Measurements from ENCODE around the gene CD9.
"Not testable (repeated sequence)": the region's sequence is repeated elsewhere in the genome, so short reads cannot be mapped to it uniquely, and the experiment has no call there.

Gene CD9, protein sequence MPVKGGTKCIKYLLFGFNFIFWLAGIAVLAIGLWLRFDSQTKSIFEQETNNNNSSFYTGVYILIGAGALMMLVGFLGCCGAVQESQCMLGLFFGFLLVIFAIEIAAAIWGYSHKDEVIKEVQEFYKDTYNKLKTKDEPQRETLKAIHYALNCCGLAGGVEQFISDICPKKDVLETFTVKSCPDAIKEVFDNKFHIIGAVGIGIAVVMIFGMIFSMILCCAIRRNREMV

DNA sequence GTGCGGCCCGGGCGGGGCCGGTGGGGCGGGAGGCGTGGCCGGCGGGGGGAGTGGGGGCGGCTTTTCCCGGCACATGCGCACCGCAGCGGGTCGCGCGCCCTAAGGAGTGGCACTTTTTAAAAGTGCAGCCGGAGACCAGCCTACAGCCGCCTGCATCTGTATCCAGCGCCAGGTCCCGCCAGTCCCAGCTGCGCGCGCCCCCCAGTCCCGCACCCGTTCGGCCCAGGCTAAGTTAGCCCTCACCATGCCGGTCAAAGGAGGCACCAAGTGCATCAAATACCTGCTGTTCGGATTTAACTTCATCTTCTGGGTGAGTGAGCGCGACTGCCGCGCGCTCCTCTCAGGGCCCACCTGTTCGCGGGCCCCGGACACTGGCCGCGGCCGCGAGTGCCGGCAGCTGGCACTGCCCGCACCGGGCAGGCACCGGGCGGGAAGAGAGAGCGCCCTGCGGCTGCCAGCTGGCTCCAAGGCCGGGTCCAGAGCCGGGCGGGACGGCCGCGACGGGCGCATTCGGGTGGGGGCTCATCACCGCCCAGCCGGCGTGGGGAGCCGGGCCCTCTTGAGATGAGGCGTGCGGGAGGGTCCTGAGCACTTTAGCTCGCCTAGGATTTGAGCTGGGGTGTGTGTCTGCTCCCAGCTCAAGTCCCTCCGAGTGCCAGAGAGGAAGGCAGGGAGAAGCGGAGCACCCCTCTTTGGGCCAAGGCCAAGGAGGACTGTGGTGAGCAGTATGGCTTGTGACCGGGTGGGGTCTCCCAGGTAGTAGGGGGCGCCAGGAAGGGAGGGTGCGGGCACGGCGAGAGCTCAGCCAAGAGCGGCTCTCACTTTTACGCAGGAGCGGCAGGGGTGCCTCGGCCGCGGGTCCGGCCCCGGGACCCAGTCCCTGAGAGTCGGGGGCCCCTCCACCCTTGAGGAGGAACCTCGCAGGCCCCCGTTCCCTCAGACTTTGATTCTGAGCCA lies at the start of gene CD9:
Gene CD9 (plus strand): TSS at position 145 of the 957 bp plus-strand sequence. CDS start 100 bp downstream, at position 245.
- TF ChIP-seq, protein P1, sequence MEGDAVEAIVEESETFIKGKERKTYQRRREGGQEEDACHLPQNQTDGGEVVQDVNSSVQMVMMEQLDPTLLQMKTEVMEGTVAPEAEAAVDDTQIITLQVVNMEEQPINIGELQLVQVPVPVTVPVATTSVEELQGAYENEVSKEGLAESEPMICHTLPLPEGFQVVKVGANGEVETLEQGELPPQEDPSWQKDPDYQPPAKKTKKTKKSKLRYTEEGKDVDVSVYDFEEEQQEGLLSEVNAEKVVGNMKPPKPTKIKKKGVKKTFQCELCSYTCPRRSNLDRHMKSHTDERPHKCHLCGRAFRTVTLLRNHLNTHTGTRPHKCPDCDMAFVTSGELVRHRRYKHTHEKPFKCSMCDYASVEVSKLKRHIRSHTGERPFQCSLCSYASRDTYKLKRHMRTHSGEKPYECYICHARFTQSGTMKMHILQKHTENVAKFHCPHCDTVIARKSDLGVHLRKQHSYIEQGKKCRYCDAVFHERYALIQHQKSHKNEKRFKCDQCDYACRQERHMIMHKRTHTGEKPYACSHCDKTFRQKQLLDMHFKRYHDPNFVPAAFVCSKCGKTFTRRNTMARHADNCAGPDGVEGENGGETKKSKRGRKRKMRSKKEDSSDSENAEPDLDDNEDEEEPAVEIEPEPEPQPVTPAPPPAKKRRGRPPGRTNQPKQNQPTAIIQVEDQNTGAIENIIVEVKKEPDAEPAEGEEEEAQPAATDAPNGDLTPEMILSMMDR (IDR thresholded peaks at IDR 0.05; ENCODE audit: insufficient read depth, low read depth, low read length, missing control alignments): no peak
- peak within 1 kb of the TSS; percentile 10 for H3K4me3 ChIP-seq (ENCODE audit: low read depth, low read length)

DNA sequence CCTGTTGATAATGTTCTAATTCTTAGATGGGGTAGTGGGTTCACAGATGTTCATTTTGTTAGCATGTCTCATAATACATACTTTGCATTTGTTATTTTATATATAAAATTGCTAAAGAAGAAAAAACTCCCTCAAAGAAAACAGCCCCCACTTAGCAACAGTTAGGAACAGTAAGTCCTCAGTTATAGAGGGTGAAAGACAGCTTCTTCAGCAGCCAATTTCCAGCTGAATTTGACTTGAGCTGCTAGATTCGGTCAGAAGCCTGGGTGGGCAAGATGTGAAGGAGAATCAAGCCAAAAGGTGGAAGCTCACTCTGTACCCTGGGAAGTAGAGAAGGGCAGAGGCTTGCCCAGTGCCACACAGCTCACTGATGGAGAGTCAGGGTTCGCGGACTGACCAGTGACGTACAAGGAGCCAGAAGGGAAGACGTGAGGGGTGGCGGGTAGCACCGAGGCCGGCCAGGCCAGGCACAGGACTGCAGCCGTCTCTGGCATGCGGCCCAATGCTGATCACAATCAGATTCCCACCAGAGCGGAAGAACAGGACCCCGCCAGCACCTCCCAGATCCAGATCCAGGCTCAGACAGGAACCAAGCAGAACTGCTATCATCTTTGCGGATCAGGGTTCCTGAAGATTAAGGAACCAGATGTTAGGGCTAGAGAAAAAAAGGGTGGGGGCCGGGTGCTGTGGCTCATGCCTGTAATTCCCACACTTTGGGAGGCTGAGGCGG lies 45.3 kb upstream of the CD9 start:
- no peak overlapping the region for H3K4me3 ChIP-seq (ENCODE audit: low read depth, low read length)
- TF ChIP-seq, protein P1 (IDR thresholded peaks at IDR 0.05; ENCODE audit: insufficient read depth, low read depth, low read length, missing control alignments): no peak
- DNase-seq (ENCODE audit: low read depth): no peak

More for the DNA sequence above, at the start of gene CD9:
- no peak for DNase-seq (ENCODE audit: low read depth)

DNA sequence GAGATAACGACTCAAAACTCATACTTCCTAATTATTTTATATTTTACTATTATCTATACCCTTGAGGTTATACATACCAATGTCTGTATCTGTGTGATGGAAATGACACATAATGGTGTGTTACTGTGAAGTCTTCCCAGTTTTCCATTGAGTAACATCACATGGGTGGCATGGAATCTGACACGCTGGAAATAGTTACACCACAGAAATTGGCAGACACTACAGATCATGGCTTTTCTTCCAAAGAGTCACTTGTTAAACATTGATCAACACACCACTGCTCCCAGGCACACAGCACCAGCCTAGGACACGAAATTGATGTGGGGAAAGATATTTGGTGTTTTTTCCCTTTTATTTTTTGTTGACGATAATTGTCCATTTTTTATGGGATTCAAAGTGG lies 42.7 kb upstream of the CD9 start:
- TF ChIP-seq, protein P1 (IDR thresholded peaks at IDR 0.05; ENCODE audit: insufficient read depth, low read depth, low read length, missing control alignments): no peak
- DNase-seq (ENCODE audit: low read depth): no peak
- H3K4me3 ChIP-seq (ENCODE audit: low read depth, low read length): no peak overlapping the region

DNA sequence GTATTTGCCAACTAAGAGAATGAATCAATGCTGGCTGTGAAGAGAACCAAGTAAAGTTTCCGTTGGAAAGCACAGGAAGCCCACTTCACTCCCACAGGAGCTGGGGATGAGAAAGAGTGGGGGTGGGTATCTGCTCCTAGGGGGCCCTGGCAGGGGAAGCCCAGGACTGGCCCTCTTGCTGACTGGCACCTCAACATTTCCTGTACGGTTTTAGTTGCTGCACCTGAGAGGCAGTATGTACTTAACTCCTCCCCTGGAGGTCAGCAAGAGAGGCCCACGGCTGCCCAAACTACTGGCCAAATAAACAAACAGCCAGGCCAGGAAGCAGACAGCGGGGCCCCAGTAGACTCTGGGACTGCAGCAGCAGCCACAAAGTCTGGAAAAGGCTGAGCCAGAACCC lies 41.9 kb upstream of the CD9 start:
- no peak for DNase-seq (ENCODE audit: low read depth)
- TF ChIP-seq, protein P1 (IDR thresholded peaks at IDR 0.05; ENCODE audit: insufficient read depth, low read depth, low read length, missing control alignments): no peak
- H3K4me3 ChIP-seq (ENCODE audit: low read depth, low read length): no peak overlapping the region

DNA sequence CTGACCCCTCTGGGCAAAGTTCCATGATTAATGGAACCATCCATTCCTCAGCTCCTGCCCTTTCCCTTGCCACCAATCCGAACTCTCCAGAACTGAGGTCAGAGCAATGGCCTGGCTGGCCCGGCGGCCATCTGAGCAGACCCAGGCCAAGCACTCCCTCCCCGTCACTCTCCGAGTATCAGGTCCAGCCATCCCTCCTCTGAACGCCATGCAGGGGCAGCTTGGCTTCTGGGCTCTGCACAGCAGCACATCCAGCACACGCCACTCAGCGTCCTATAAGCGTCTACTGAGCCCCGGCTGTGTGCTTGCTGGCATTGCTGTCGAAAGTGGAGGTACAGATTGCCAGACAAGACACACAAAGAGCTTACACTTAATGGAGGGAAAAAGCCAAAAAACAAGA lies 41.5 kb upstream of the CD9 start:
- TF ChIP-seq, protein P1 (IDR thresholded peaks at IDR 0.05; ENCODE audit: insufficient read depth, low read depth, low read length, missing control alignments): no peak
- DNase-seq (ENCODE audit: low read depth): no peak
- no peak overlapping the region for H3K4me3 ChIP-seq (ENCODE audit: low read depth, low read length)

DNA sequence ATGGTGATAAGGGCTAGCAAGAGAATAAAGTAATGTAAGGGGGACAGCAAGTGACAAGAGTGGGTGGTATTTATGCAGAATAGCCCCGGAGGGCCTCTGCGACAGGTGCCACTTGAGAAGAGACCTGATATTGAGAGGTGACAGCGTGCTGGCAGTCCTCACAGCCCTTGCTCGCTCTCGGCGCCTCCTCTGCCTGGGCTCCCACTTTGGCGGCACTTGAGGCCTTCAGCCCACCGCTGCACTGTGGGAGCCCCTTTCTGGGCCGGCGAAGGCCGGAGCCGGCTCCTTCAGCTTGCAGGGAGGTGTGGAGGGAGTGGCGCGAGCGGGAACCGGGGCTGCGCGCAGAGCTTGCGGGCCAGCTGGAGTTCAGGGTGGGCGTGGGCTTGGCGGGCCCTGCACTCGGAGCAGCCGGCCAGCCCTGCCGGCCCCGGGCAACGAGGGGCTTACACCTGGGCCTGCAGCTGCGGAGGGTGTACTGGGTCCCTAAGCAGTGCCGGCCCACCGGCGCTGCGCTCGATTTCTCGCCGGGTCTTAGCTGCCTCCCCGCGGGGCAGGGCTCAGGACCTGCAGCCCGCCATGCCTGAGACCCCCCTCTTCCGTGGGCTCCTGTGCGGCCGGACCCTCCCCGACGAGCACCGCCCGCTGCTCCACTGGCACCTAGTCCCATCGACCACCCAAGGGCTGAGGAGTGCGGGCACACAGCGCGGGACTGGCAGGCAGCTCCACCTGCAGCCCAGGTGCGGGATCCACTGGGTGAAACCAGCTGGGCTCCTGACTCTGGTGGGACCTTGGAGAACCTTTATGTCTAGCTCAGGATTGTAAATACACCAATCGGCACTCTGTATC lies 40.8 kb upstream of the CD9 start:
- not testable (repeated sequence) for DNase-seq (ENCODE audit: low read depth); H3K4me3 ChIP-seq (ENCODE audit: low read depth, low read length)

DNA sequence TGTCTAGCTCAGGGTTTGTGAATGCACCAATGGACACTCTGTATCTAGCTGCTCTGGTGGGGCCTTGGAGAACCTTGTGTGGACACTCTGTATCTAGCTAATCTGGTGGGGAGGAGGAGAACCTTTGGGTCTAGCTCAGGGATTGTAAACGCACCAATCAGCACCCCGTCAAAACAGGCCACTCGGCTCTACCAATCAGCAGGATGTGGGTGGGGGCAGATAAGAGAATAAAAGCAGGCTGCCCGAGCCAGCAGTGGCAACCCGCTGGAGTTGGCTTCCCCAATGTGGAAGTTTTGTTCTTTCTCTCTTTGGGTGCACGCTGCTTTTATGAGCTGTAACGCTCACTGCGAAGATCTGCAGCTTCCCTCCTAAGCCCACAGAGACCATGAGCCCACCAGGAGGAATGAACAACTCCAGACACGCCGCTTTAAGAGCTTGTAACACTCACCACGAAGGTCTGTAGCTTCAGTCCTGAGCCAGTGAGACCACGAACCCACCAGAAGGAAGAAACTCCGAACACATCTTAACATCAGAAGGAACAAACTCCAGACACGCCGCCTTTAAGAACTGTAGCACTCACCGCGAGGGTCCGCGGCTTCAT lies 40.1 kb upstream of the CD9 start:
- not testable (repeated sequence) for DNase-seq (ENCODE audit: low read depth)

More for the DNA sequence above, 40.1 kb upstream of the CD9 start:
- H3K4me3 ChIP-seq (ENCODE audit: low read depth, low read length): not testable (repeated sequence)

All from GM12865 (cell line).